AG04450 (cell line): ENCODE results near the gene PODXL2. TPM values are rescaled to one million over a fixed set of nuclear protein-coding genes. Genes with fewer than 3 reads are reported as not detected.

Source experiments
- CTCF ChIA-PET: fragments of 300-600, 350-600 bp; formaldehyde crosslinking; extraction: SDS; loops from one replicate; lab custom pipeline; 2022; ENCODE audit warnings: antibody characterized with exemption, inconsistent platforms; lab: Charles Lee
- POLR2A ChIA-PET: fragments of 350-600 bp; formaldehyde crosslinking; extraction: SDS; loops from one replicate; lab custom pipeline; 2021; ENCODE audit warnings: antibody characterized with exemption, inconsistent platforms; lab: Yijun Ruan, JAX
- DNase-seq: peaks from one replicate; pipeline ENCODE4 v3.0.0-alpha.2; 2011; ENCODE audit warnings: low read depth, low spot score
- H3K27ac ChIP-seq: one replicate; pipeline ENCODE4 v1.5.1; 2012; ENCODE audit warnings: low read depth, low read length, control low read depth
- H3K27me3 ChIP-seq: one replicate; pipeline ENCODE4 v1.6.0; 2012; ENCODE audit warnings: low read length; ENCODE audit not compliant: control insufficient read depth, insufficient read depth
- H3K4me3 ChIP-seq: 2 replicates; pipeline ENCODE4 v1.5.1; 2011; ENCODE audit warnings: mild to moderate bottlenecking, low read depth, low read length, control low read depth
- H3K9me3 ChIP-seq: 2 replicates; pipeline ENCODE4 v1.5.1; 2012; ENCODE audit warnings: low read length; ENCODE audit not compliant: control insufficient read depth, insufficient read depth
- polyA plus RNA-seq: library from polyadenylated mRNA; depleted of rRNA; stranded (reverse); fragments of >200 nt; gene quantifications from 2 replicates; pipeline ENCODE4 v1.2.3, GENCODE V29; 2011
- TF ChIP-seq, protein P1 (sequence below): IDR thresholded peaks from 2 replicates; pipeline ENCODE4 v1.5.1; 2011; ENCODE audit warnings: low read depth, low read length, control low read depth, inconsistent platforms

The PODXL2 gene
- polyA plus RNA-seq, 1 experiment = 1.5 TPM

DNA sequence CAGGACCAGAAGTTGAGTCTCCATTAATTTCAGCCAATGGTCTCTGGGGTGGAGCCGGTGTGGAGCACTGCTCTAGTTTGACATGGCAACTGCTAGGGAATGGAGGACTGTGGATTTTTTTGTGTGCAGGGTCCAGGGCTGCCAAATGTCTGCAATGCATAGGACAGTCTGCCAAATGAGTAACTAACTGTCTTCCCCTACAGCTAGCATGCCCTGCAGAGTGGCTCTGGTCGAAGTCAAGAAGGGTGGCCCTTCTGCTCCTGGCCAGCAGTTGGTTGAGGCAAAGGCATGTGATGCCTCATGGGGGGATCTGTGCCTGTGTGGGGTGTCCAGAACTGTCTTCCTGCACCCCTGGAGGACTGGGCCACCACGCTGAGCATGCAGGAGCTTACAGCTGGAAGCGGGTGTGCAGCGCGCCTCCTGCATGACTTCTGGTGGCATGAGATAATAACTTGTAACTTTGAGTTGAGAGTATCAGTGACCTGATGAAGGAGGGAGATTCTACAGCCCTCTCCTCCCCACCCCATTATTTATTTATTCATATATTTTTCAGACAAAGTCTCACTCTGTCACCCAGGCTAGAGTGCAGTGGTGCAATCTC, 43.1 kb upstream of the PODXL2 start:
- CTCF ChIA-PET = interaction anchor here (5.4 kb wide), 1 partner anchor 12 kb away, joined by 67 read pairs; no protein-coding TSS in a partner anchor
- H3K27me3 ChIP-seq = no peaks in the 10 kb centered on the region
- no peak overlapping the region for H3K27ac ChIP-seq
- DNase-seq = no peak
- TF ChIP-seq, protein P1, sequence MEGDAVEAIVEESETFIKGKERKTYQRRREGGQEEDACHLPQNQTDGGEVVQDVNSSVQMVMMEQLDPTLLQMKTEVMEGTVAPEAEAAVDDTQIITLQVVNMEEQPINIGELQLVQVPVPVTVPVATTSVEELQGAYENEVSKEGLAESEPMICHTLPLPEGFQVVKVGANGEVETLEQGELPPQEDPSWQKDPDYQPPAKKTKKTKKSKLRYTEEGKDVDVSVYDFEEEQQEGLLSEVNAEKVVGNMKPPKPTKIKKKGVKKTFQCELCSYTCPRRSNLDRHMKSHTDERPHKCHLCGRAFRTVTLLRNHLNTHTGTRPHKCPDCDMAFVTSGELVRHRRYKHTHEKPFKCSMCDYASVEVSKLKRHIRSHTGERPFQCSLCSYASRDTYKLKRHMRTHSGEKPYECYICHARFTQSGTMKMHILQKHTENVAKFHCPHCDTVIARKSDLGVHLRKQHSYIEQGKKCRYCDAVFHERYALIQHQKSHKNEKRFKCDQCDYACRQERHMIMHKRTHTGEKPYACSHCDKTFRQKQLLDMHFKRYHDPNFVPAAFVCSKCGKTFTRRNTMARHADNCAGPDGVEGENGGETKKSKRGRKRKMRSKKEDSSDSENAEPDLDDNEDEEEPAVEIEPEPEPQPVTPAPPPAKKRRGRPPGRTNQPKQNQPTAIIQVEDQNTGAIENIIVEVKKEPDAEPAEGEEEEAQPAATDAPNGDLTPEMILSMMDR = no peak
- no peaks in the 10 kb centered on the region for H3K9me3 ChIP-seq
- POLR2A ChIA-PET = no interaction called here
- H3K4me3 ChIP-seq = no peak overlapping the region

DNA sequence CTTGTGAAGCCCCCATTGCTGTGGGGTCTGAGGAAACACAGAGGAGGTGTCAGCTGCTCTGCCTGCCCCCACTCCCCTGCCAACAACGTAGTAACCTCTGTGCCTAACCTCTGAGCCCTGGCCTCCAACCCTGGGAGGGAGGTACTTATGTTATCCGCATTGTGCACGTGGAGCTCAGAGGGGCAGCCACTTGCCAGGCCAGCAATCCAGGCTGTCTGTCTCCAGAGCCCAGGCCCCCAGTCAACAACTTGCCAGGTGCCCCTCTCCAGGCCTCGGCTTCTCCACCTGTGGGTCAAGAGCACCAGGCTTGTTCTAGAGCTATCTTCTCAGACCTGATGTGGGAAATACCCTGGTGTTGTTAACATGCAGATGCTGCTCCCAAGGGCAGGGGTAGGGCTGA, 41.1 kb upstream of the PODXL2 start:
- Histone ChIP-seq H3K27me3 (no peaks in the 10 kb centered on the region), H3K4me3 (0 out of 2 replicates have a peak overlapping the region, but pooled peaks have one; percentile 1), H3K27ac (no peak overlapping the region), H3K9me3 (no peaks in the 10 kb centered on the region)
- ChIA-PET CTCF (interaction anchor here (0.6 to 5.4 kb wide), 2 partner anchors 14 to 421 kb away, joined by 3 to 67 read pairs; no protein-coding TSS in a partner anchor), POLR2A (no interaction called here)
- DNase-seq = no peak
- TF ChIP-seq, protein P1 = no peak

DNA sequence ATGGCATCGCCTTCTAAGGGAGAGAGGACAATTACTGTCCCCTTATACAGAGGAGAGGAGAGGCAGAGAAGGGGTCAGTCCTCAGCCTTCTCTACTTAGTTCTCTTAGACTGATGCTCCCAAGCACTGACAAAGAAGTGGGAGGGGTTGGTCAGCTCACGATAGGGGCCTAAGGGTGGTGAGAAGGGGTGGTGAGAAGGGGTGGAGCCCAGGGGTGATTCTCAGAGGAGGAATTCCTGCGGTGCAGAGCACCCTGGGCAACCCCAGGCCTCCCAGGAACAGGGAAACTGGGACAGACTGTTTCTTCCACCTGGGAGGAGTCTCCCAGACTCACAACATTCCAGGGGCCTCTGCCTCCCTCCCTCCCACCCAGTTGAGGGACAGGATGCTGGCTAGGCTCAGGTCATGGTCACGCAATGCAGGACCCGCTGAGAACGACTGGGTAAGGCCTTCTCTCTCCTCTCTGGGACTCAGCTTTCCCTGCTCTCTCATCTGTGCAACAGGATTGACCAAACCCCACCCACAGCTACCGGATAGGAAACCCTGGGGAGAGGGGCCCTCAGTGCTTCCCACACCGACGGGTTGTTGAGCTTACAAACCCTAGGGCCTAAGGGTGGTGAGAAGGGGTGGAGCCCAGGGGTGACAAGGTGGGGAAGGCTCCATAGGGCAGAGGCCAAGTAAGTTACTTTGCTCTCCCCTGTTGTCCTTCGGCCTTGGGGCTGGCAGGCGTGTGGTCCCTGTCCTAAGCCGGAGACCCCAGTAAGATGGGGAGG, 40.0 kb upstream of the PODXL2 start:
- ChIA-PET POLR2A (interaction anchor here (0.5 to 1.4 kb wide), 3 partner anchors 9 to 36 kb away, joined by 3 to 4 read pairs (median 4); partner anchors contain the start of gene MCM2), CTCF (interaction anchor here (0.9 to 5.4 kb wide), 2 partner anchors 15 to 243 kb away, joined by 3 to 67 read pairs; no protein-coding TSS in a partner anchor)
- DNase-seq = peak; percentile 11
- H3K27ac ChIP-seq = peak overlapping the region; percentile 73
- no peaks in the 10 kb centered on the region for H3K27me3 ChIP-seq
- H3K4me3 ChIP-seq = peak overlapping the region; percentile 81
- no peaks in the 10 kb centered on the region for H3K9me3 ChIP-seq
- TF ChIP-seq, protein P1 = no peak

DNA sequence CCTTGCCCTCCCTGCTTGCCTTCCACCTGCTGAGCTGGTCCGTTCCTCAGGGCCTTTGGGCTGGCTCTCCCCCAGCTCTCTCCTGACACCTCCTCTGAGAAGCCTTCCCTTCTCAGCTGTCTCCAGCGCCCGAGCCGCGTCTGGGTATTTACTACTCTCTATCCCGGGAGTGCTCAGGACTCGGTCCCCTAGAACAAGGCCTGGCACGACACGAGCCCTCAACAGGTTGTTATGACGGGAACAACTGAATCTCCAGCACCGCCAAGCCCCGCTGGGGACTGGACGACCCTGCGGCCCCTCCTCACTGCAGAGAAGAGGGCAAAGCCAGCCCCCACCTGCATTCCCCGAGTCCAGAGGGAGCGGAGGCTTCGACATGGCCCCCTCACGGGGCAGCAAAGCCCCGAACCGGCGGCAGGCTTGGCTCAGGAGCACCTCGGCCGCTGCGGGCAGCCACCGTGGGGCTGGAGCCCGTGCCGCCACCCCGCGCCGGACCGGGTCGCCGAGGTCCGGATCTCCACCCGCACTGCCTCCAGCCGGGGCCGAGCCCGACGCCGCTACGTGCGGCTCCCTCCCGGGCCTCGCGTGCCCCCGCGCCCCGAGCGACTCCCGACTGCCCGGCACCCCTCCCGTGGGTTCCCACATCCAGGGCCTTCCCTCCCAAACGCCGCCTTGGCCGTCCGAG, 39.2 kb upstream of the PODXL2 start:
- Histone ChIP-seq H3K27me3 (no peaks in the 10 kb centered on the region), H3K9me3 (no peaks in the 10 kb centered on the region), H3K27ac (peak overlapping the region; percentile 73), H3K4me3 (peak overlapping the region; percentile 81)
- CTCF ChIA-PET = interaction anchor here (5.4 kb wide), 1 partner anchor 15 kb away, joined by 67 read pairs; no protein-coding TSS in a partner anchor
- no peak for DNase-seq
- POLR2A ChIA-PET = interaction anchor here (1.2 to 1.4 kb wide), 3 partner anchors 8 to 15 kb away, joined by 3 to 4 read pairs (median 4); partner anchors contain the start of gene MCM2
- TF ChIP-seq, protein P1 = no peak
